Transverse colon (tissue), 4 donors: Measurements from ENCODE around the gene ZBED1. TPM values are rescaled to one million over a fixed set of nuclear protein-coding genes. Genes with fewer than 3 reads are reported as not detected.
"Not testable (repeated sequence)": the region's sequence is repeated elsewhere in the genome, so short reads cannot be mapped to it uniquely, and the experiment has no call there.

Experiments used
- DNase-seq: peaks from one replicate; pipeline ENCODE4 v3.0.0-alpha.2; 2019
- H3K27ac ChIP-seq, 4 donors: fragments of 200-600 bp; sonication (generic); 2 replicates each; pipeline ENCODE4 v1.5.1; 2016 to 2018; ENCODE audit warnings: inconsistent platforms in 4 of 4
- H3K27me3 ChIP-seq: fragments of 200-600 bp; sonication (generic); 2 replicates; pipeline ENCODE4 v1.5.1; 2017; ENCODE audit warnings: inconsistent platforms
- H3K36me3 ChIP-seq, 4 donors: fragments of 200-600 bp; sonication (generic); 2 replicates each; pipeline ENCODE4 v1.5.1; 2017 to 2019; ENCODE audit warnings: inconsistent platforms in 4 of 4
- H3K4me1 ChIP-seq, 4 donors: fragments of 200-600 bp; sonication (generic); 2 replicates each; pipeline ENCODE4 v1.5.1; 2017 to 2020; ENCODE audit warnings: inconsistent platforms in 4 of 4
- H3K4me3 ChIP-seq, 4 donors: fragments of 200-600 bp; sonication (generic); 1 replicate in 1 of 4; 2 replicates in 3 of 4; pipeline versions ENCODE4 v1.5.1 to v1.6.1; 2017 to 2019; ENCODE audit warnings: inconsistent platforms in 4 of 4
- H3K9me3 ChIP-seq, 2 donors: fragments of 200-600 bp; sonication (generic); 2 replicates each; pipeline ENCODE4 v1.5.1; 2017 to 2019; ENCODE audit warnings: inconsistent platforms in 2 of 2
- EP300 ChIP-seq: sonication (generic); formaldehyde crosslinking; IDR thresholded peaks from one replicate; pipeline ENCODE4 v1.6.1; 2017; ENCODE audit warnings: antibody characterized with exemption, low read depth
- POLR2A ChIP-seq: fragments of 450-650 bp; IDR thresholded peaks from one replicate; pipeline ENCODE4 v1.6.1; 2016; ENCODE audit warnings: antibody characterized with exemption, mild to moderate bottlenecking, moderate library complexity
- POLR2AphosphoS5 ChIP-seq, 3 donors: sonication (generic); formaldehyde crosslinking; IDR thresholded peaks; one replicate each; pipeline ENCODE4 v1.6.1; 2016; ENCODE audit warnings: antibody characterized with exemption in 3 of 3
- WGBS, 2 donors: methylation state at CpG; one replicate each; pipeline ENCODE4 v1.1.5; 2018; ENCODE audit warnings: low coverage in 1 of 2; 5-methylcytosine and 5-hydroxymethylcytosine counted together
- in situ Hi-C, 4 donors: fragments of 200-750 bp; cut with MboI; loops; one replicate each; pipeline versions ENCODE4 v1.15.0 to v1.15.1; 2017; ENCODE audit warnings: low sequenced_read_pairs in 3 of 4, low pct_ligation_motif_present in 1 of 4, low pct_unique_long_range_greater_than_20kb in 1 of 4
- intact Hi-C: fragments of 100-400 bp; cut with DNase I; formaldehyde crosslinking; loops from one replicate; pipeline ENCODE4 v1.15.1; 2023; ENCODE audit warnings: low total_unique reads
- total RNA-seq, 4 donors: library from RNA; depleted of rRNA; stranded (reverse); fragments of >200 nt; gene quantifications; one replicate each; pipeline ENCODE4 v1.1.0, GENCODE V29; 2016
- TF ChIP-seq, protein P1 (sequence below), 5 experiments: fragments of 200-600 bp in 3 of 5; fragments of 450-650 bp in 2 of 5; sonication (generic) in 3 of 5; IDR thresholded peaks; 1 replicate in 2 of 5; 2 replicates in 3 of 5; pipeline ENCODE4 v1.5.1; 2016 to 2017; ENCODE audit warnings: antibody characterized with exemption in 5 of 5, inconsistent platforms in 3 of 5, mild to moderate bottlenecking in 2 of 5, moderate library complexity in 1 of 5

Gene ZBED1
- total RNA-seq, 4 donors from 2014 or later: 44.0 to 94.3 (median 67.1) TPM

DNA sequence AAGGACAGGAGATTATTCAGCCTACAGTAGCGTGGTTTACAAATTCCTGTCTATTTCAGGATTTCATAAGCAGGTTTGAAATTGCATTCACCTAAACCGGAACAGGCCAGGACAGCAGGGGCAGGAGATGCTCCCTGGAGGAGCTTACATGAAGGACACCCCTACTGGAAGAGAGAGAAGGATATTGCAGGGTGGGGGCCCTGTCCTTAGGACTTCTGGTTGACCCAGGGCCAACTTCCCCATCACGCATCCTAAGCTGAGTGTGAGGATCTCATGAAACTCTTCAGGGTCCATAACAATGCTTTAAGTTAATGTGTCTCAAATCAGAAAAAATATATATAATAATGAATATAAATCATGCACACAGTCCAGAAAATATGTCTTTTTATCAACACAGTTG is 6.4 kb upstream of the ZBED1 start:
- no peak overlapping the region for H3K27ac ChIP-seq
- in situ Hi-C loops (no loop called here), intact Hi-C loops (loop anchor here (10.0 kb wide), 1 partner anchor 1062 kb away; no protein-coding TSS in a partner anchor)
- no peak for DNase-seq
- H3K36me3 ChIP-seq: no peaks in the 10 kb centered on the region
- TF ChIP-seq POLR2A (no peak), EP300 (no peak), POLR2AphosphoS5 (IDR thresholded peaks at IDR 0.05) (no peak)
- TF ChIP-seq, protein P1, sequence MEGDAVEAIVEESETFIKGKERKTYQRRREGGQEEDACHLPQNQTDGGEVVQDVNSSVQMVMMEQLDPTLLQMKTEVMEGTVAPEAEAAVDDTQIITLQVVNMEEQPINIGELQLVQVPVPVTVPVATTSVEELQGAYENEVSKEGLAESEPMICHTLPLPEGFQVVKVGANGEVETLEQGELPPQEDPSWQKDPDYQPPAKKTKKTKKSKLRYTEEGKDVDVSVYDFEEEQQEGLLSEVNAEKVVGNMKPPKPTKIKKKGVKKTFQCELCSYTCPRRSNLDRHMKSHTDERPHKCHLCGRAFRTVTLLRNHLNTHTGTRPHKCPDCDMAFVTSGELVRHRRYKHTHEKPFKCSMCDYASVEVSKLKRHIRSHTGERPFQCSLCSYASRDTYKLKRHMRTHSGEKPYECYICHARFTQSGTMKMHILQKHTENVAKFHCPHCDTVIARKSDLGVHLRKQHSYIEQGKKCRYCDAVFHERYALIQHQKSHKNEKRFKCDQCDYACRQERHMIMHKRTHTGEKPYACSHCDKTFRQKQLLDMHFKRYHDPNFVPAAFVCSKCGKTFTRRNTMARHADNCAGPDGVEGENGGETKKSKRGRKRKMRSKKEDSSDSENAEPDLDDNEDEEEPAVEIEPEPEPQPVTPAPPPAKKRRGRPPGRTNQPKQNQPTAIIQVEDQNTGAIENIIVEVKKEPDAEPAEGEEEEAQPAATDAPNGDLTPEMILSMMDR (IDR thresholded peaks at IDR 0.05): no peak
- peaks cover 0 to 15% (median 10%) of the 10 kb centered on the region in 4 donors for H3K4me1 ChIP-seq
- H3K27me3 ChIP-seq: no peaks in the 10 kb centered on the region
- no peak overlapping the region for H3K4me3 ChIP-seq
- no peaks in the 10 kb centered on the region for H3K9me3 ChIP-seq
- 79 to 93% methylated on average over 3 of the region's 3 CpGs for WGBS, 2 donors

DNA sequence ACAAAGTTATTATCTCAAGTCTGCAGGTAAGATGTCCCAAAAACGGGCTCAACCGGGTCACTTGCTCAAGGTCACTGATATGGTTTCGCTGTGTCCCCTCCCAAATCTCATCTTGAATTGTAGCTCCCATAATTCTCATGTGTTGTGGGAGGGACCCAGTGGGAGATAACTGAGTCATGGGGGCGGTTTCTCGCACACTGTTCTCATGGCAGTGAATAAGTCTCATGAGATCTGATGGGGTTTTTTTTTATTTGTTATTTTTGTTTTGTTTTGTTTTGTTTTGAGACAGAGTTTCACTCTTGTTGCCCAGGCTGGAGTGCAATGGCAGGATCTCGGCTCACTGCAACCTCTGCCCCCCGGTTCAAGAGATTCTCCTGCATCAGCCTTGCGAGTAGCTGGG is 4.6 kb upstream of the ZBED1 start:
- peaks cover 0 to 28% (median 11%) of the 10 kb centered on the region in 4 donors for H3K4me1 ChIP-seq
- WGBS, 2 donors: 86 to 100% methylated on average over 1 to 8 of the region's 8 CpGs
- H3K9me3 ChIP-seq, DNase-seq, H3K27me3 ChIP-seq, H3K36me3 ChIP-seq, in situ Hi-C loops, H3K4me3 ChIP-seq, H3K27ac ChIP-seq: not testable (repeated sequence)
- intact Hi-C loops: loop anchor here (10.0 kb wide), 1 partner anchor 1061 kb away; no protein-coding TSS in a partner anchor

DNA sequence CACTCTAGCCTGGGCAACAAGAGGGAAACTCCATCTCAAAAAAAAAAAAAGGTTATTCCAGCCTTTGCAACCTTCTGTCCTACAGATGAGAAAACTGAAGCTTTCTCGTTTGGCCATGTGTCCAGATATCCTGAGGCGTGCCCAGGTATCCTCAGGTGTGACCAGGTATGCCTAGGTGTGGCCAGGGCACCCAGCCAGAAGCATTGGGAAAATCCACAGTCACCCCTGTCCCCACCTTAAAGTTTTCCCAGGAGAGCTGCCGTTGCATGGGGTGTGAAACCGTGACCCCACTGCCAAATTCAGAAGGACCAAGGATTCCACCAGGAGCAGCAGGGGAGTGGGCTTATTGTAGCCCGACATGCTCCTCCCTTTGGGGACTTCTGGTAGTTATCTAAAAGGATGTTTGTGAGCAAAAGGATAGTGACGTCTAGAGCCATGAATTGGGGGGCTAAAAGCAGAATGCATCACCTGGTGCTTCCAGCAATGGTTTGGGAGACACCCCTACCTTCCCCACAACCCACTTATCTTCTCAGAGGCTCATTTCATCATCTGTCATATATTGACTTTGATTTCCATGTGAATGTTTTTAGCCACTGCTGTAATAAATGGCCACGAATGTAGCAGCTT is 4.0 kb upstream of the ZBED1 start:
- Histone ChIP-seq H3K4me1 (peaks cover under 1 to 28% (median 13%) of the 10 kb centered on the region in 4 donors), H3K9me3 (no peaks in the 10 kb centered on the region), H3K27ac (no peak overlapping the region), H3K27me3 (no peaks in the 10 kb centered on the region), H3K36me3 (no peaks in the 10 kb centered on the region), H3K4me3 (no peak overlapping the region)
- TF ChIP-seq, protein P1 (IDR thresholded peaks at IDR 0.05): no peak
- TF ChIP-seq EP300 (no peak), POLR2AphosphoS5 (IDR thresholded peaks at IDR 0.05) (no peak), POLR2A (no peak)
- peak; percentile 30 for DNase-seq
- in situ Hi-C loops: no loop called here
- intact Hi-C loops: loop anchor here (10.0 kb wide), 1 partner anchor 1060 kb away; no protein-coding TSS in a partner anchor
- 50 to 52% methylated on average over 1 to 7 of the region's 7 CpGs for WGBS, 2 donors

DNA sequence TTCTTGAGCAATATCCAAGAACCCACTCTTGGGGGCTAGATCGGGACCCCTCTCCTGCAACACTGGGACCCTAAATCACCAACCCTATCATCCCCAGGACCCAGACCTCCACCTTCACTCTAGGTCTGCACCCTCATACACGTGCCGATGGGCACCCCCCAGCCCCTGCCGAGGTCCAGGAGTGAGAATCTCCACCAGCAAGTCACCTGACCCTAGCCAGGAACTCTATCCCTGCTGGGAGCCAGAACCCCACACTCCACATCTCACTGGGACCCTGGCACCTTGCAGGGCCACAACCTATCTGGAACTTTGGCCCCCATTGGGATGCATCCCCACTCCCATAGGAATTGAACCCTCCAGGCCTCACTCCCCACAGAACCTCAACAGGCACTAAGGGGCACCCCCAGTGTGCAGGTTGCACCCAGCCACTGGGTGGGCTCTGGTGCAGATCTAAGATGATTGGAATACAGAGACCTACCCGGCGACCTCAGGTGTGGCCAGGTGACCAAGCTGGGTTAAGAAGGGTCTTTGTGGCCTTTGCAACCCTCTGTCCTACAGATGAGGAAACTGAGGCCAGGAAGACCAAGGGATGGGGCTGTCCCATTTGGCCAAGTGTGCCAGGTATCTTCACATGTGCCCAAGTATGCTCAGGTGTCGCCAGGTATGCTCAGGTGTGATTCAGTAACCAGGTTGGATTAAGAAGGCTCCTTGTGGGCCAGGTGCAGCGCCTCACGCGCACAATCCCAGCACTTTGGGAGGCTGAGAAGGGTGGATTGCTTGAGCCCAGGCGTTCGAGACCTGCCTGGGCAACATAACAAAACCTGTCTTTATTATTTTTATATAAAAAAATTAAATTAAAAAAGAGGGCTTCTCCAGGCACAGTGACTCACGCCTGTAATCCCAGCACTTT is 3.1 kb upstream of the ZBED1 start:
- 92% methylated on average over 5 to 11 of the region's 13 CpGs for WGBS, 2 donors
- no peak for TF ChIP-seq POLR2AphosphoS5 (IDR thresholded peaks at IDR 0.05)
- no peak for TF ChIP-seq EP300
- TF ChIP-seq, protein P1 (IDR thresholded peaks at IDR 0.05): no peak
- TF ChIP-seq POLR2A: no peak
- Histone ChIP-seq H3K9me3 (no peaks in the 10 kb centered on the region), H3K27ac (no peak overlapping the region), H3K4me1 (peaks cover 4 to 38% (median 23%) of the 10 kb centered on the region in 4 donors), H3K36me3 (no peaks in the 10 kb centered on the region), H3K27me3 (no peaks in the 10 kb centered on the region), H3K4me3 (no peak overlapping the region)
- in situ Hi-C loops (no loop called here), intact Hi-C loops (loop anchor here (10.0 kb wide), 1 partner anchor 1059 kb away; no protein-coding TSS in a partner anchor)
- DNase-seq: no peak
